ENCODE data around the gene IQSEC1.

Gene IQSEC1

GRCh38 chr3:13019243-13020095 lies 53.8 kb downstream of the IQSEC1 start:
- Histone ChIP-seq H3K9ac (no peak overlapping the region), H3K36me3 (ENCODE audit: control insufficient read depth, insufficient read depth, low read length) (no peaks in the 10 kb centered on the region), H3K79me2 (no peaks in the 10 kb centered on the region), H3K27ac (peak overlapping the region; percentile 3), H3K27me3 (ENCODE audit: control insufficient read depth, insufficient read depth, low read length) (no peaks in the 10 kb centered on the region), H3K4me1 (peaks cover 11% of the 10 kb centered on the region), H3K4me2 (ENCODE audit: low read length) (peak overlapping the region; percentile 61), H3K9me3 (ENCODE audit: control insufficient read depth, low read length) (no peaks in the 10 kb centered on the region), H3K4me3 (ENCODE audit: low read depth, low read length) (peak overlapping the region; percentile 5), H2AFZ (peak overlapping the region; percentile 44)
- no peak for TF ChIP-seq CTCF (IDR thresholded peaks at IDR 0.05)

- peaks cover 11% of the 10 kb centered on the region for H3K4me1 ChIP-seq
- no peak for TF ChIP-seq CTCF (IDR thresholded peaks at IDR 0.05)
- H3K27ac ChIP-seq: peak overlapping the region; percentile 16
- no peaks in the 10 kb centered on the region for H3K9me3 ChIP-seq (ENCODE audit: control insufficient read depth, low read length)
- H3K4me2 ChIP-seq (ENCODE audit: low read length): peak overlapping the region; percentile 61
- peak overlapping the region; percentile 5 for H3K4me3 ChIP-seq (ENCODE audit: low read depth, low read length)
- H2AFZ ChIP-seq: peak overlapping the region; percentile 44
- no peaks in the 10 kb centered on the region for H3K79me2 ChIP-seq
- no peaks in the 10 kb centered on the region for H3K27me3 ChIP-seq (ENCODE audit: control insufficient read depth, insufficient read depth, low read length)
- H3K9ac ChIP-seq: no peak overlapping the region
- no peaks in the 10 kb centered on the region for H3K36me3 ChIP-seq (ENCODE audit: control insufficient read depth, insufficient read depth, low read length)
These were observed 54.5 kb downstream of the IQSEC1 start for GRCh38 chr3:13018561-13019242.

GRCh38 chr3:13018043-13018451 lies 55.2 kb downstream of the IQSEC1 start:
- Histone ChIP-seq H3K9ac (no peak overlapping the region), H3K27me3 (ENCODE audit: control insufficient read depth, insufficient read depth, low read length) (no peaks in the 10 kb centered on the region), H2AFZ (peak overlapping the region; percentile 44), H3K4me1 (peaks cover 11% of the 10 kb centered on the region), H3K4me3 (ENCODE audit: low read depth, low read length) (no peak overlapping the region), H3K36me3 (ENCODE audit: control insufficient read depth, insufficient read depth, low read length) (no peaks in the 10 kb centered on the region), H3K27ac (peak overlapping the region; percentile 16), H3K9me3 (ENCODE audit: control insufficient read depth, low read length) (no peaks in the 10 kb centered on the region), H3K4me2 (ENCODE audit: low read length) (no peak overlapping the region), H3K79me2 (no peaks in the 10 kb centered on the region)
- TF ChIP-seq CTCF (IDR thresholded peaks at IDR 0.05): no peak

- Histone ChIP-seq H3K36me3 (ENCODE audit: control insufficient read depth, insufficient read depth, low read length) (no peaks in the 10 kb centered on the region), H3K27ac (no peak overlapping the region), H3K9me3 (ENCODE audit: control insufficient read depth, low read length) (no peaks in the 10 kb centered on the region), H3K4me2 (ENCODE audit: low read length) (no peak overlapping the region), H3K79me2 (no peaks in the 10 kb centered on the region), H3K9ac (no peak overlapping the region), H3K4me3 (ENCODE audit: low read depth, low read length) (no peak overlapping the region), H2AFZ (no peak overlapping the region), H3K27me3 (ENCODE audit: control insufficient read depth, insufficient read depth, low read length) (no peaks in the 10 kb centered on the region), H3K4me1 (peaks cover 13% of the 10 kb centered on the region)
- TF ChIP-seq CTCF (IDR thresholded peaks at IDR 0.05): no peak
These were observed 55.7 kb downstream of the IQSEC1 start for GRCh38 chr3:13017361-13018042.

Data from parathyroid adenoma (tissue), 2 donors.